ENCODE results near the gene L3MBTL4.

The L3MBTL4 gene

DNA sequence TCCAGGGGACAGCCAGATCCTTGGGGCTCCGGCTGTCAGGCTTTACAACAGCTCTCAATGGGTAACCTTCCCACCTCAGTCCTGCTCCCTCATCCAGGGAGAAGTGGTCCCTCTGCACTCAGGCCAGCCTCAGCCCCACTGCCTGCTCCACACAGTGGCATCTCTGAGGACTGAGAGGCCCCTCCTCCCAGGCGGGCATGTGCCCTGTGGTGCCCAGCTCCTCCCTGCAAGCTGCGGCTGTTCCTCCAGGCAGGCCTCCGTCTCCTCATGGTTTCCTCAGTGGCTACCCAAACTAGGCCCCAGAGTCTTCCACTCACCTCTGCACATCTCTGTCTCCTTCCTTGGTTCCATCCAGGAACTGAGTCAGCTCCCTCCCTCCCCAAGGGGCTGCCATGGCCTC lies 437.7 kb downstream of the L3MBTL4 start:
- no peak for DNase-seq

- no peak for DNase-seq
Measured at GRCh38 chr18:5975111-5976002, 439.4 kb downstream of the L3MBTL4 start.

DNA sequence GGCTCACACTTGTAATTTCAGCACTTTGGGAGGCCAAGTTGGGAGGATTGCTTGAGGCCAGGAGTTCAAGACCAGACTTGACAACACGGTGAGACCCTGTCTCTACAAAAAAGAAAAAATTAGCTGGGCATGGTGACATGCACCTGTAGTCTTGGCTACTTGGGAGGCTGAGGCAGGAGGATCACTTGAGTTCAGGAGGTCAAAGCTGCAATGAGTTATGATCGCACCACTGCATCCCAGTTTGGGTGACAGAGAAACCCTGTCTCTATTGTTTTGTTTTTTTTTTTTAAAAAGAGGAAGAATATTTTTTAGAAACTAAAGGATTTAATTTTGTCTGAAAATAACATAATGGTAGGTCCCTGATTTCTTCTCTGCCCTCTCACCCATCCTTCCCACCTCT lies 440.0 kb downstream of the L3MBTL4 start:
- no peak for DNase-seq

DNA sequence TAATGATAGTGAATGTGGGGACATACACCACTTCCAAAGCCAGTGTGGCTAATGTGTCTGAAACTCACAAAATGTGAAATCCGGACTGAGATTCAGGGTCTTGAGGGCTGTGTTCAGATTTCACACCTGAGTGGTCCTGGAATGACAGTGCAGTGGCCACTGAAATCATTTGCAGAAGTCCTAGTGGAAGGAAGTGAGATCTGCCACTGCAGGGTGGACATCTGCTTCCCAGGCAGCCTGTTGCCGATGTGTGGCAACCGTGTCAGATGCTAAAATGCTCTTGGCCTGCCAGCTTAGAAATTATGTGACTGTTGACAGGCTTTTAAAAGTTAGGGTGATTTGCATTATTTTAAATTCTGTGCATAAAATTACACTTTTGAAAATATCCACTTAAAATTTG lies 441.6 kb downstream of the L3MBTL4 start:
- no peak for DNase-seq

DNA sequence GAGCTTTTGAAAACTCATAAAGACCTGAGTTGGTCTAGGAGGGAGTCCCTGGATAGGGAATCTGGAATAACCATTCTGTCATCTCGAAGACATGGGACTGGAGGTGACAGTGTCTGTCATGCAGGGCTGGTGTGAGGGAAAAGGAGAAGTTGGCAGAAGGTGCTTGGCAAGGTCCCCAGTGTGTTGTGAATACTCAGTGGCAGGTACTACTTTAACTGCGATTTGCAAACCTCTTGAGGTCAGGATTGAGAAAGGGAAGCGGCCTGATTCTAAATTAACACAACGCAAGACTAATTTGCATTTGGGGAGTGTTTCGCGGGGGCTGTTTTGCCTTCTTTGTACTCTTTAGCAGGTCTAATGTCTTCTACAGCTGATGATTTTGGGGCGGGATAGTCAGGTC lies 442.4 kb downstream of the L3MBTL4 start:
- DNase-seq, result no peak

- no peak for DNase-seq
Measured at GRCh38 chr18:5969989-5970403, 444.7 kb downstream of the L3MBTL4 start.

DNA sequence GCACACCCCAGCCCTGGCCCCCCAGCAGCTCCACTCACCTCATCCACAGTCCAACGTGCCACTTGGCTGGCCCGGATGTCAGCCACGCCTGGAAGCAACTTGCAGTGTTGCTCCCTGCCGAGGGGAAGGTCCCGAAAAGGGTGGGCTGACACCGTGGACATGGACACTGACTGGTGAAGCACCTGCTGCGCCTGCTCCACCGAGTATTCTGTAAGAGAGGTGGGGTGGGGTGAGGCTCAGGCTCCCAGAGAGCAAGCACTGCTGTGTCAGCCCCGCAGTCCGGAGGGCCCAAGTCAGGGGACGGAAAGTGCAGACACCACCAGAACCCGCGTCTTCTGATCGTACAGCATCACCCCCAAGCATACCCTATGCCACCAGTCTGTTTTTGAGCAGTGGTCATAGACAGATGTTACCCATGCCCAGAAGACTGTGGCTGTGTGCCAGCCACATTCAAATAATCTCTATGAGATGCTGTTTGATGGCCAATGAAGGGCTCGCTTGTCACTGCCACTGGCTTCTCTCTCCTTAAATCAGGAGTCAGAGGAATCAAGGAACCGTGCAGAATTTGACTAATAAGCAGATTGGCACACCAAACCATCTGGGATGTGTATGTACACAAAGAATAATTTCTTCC lies 445.2 kb downstream of the L3MBTL4 start:
- no peak for DNase-seq

DNA sequence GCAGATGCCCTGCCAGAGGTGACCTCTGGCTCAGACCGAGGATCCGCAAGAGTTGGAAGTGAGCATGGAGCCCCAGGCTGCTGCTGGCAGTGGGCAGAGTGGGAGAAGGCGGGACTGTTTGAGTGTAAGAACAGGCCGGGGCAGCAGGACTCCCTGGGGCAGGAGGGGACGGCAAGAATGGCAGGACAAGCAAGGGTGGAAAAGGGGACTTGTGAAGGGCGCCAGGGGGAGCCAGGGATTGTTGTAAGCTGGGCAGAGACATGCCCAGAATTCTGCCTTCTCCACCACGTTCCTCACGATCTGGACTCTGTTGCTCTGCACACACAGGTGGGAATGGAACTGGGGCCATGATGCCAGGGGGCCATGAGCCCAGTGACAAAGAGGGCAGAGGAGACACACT lies 447.0 kb downstream of the L3MBTL4 start:
- DNase-seq, result no peak

- no peak for DNase-seq
Measured at GRCh38 chr18:5967007-5967406, 447.7 kb downstream of the L3MBTL4 start.

- DNase-seq, result no peak
Measured at GRCh38 chr18:5966514-5966913, 448.2 kb downstream of the L3MBTL4 start.

DNA sequence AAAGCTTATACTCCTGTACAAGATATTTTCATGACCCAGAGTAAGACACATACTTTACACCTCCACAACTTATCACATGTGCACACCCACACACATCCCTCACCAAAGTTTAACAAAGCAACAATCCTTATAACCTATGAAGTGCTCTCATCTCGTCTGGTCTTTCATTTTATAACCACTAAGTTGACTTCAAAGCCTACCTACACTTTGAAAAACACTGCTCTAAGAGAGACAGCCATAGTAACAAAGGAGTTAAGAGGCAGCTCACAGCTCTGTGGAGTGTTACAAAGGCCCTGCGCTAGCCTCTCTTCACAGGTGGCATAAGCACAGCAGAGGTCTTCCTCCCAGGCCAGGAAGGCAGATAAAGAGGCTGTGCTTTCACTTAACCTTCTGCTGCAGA lies 449.7 kb downstream of the L3MBTL4 start:
- no peak for DNase-seq

DNA sequence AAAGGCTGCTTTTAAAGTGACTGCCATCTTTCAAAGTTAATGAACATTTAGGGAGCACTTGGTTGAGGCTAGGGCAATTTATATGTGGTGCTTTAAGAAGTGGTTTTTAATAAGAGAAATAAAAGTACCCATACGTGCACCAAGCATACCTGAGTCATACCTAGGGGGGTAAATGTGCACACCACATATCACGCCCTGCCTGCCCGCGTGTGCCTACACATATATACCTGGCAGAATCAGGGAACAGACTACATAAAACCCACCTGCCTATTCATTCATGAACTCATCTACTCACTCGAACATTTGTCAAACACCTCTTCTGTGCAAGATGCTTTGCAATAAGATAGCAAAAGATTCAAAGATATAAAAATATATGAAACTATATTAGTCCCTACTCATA lies 450.1 kb downstream of the L3MBTL4 start:
- DNase-seq, result no peak

- no peak for DNase-seq
Measured at GRCh38 chr18:5964108-5964507, 450.6 kb downstream of the L3MBTL4 start.

- DNase-seq, result no peak
Measured at GRCh38 chr18:5963267-5963666, 451.4 kb downstream of the L3MBTL4 start.

DNA sequence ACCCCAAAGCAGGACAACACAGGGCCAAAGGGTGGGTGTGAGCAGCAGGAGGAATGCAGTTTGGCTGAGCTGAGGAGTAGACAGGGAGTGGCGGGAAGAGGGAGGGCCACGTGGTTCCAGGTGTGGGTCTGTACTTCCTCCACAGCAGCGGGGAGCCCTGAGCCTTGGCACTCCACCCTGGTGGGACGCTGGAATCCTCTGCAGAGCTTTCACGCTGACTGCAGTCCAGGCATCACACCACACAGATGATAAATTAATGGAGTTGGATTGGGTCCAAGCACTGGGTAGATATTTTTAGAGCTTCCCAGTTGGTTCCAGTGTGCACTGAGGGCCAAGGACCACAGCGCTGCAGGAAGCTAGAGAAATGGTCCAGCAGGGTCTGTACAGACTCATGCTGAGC lies 452.3 kb downstream of the L3MBTL4 start:
- DNase-seq, result no peak

GRCh38 chr18:5961828-5962150 lies 452.9 kb downstream of the L3MBTL4 start:
- DNase-seq, result no peak

DNA sequence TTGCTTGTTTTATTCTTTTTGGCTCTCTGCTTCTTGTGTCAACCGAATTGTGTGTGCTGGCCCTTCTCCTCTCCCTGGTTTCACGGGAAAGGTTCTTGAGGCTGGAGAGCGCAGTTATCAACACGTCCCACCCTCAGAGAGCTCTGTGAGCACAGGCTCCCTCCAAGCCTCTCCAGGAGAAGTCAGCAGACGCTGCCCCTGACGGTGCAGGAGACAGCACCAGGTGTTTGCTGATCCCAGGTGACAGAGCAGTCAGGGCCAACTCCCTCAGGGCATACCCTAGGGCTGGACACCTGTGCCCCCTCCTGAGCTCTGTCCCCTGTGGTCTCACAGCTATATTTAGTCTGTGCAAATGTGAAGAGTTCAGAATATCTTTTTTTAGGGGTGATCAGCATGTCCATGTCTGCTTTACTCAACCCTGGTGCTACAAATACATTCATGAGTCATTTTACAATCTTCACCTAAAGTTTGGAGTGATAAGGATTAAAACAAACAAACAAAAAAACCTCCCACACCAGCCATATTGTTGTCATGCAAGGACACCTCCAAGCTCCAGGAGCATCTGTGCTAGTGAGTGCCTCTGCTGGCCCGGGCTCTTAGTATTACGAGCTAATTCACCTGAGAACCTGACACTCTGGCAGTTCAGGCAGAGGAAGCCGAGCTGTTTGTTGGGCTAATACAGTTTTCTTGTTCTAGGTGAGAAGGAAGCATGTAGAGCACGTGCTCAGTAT lies 453.4 kb downstream of the L3MBTL4 start:
- no peak for DNase-seq

GRCh38 chr18:5958822-5959221 lies 455.9 kb downstream of the L3MBTL4 start:
- no peak for DNase-seq

- no peak for DNase-seq
Measured at GRCh38 chr18:5955861-5956260, 458.9 kb downstream of the L3MBTL4 start.

DNA sequence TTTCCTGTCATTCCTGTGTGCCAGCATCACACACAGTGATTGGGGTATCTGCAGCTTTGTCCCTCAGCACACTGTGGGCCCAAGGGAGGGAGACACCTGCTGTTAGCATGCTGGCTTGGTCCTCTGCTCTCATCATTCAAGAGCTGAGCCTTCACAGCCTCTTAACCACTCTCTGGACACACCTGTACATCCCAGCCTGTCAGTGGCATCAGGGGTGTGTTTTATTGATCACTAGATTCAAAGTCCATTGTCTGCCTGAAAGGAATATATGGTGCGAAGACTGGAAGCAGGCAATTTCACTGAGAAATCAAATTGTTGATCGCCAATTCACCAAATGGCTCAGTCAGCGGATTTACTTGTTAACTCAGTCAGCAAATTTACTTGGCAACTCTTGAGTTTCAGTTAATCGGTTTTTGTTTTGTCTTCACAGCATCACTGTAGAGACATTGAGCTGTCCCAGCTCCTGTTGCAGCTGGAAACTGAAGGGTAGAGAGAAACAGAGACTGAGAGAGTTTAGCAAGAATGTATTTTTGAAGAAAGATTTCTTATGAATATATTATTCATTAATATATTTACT lies 463.1 kb downstream of the L3MBTL4 start:
- no peak for DNase-seq

- DNase-seq, result no peak
Measured at GRCh38 chr18:5948781-5949180, 465.9 kb downstream of the L3MBTL4 start.

GRCh38 chr18:5948237-5948636 lies 466.5 kb downstream of the L3MBTL4 start:
- DNase-seq, result no peak

DNA sequence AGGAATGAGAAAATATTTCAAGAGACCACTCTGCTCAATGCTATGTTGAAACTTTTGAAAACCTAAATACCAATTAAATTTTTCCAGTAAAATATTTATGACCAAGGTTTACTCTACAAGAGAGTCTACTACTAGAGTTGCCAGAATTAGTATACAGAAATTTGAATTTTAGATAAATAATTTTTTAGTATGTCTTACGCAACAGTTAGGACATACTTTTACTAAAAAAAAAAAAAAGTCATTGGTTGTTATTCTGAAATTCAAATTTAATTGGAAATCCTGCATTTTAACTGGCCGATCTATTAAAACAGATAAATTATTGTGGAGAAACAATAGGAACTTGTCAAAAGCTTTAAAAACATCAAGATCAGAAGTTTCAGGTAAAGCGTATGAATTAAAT lies 470.3 kb downstream of the L3MBTL4 start:
- DNase-seq, result no peak

DNA sequence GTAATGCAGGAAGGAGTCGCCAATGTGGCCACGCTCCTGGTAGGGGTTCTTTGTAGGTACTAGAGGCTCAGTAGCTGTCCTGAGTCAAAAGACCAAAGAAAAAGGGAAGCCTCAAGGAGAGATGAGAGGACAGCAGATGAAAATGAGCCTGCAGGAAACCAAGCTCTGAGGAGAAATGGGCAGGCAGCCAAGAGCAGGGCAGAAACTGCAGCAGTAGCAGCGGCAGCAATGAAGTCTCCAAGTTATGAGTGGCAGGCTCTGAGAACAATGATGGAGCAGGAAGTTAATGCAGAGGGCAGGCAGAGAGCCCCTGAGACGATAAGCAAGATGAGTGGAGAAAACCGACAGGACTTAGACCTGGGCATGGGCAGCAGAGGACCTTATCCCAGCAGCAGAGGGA lies 471.2 kb downstream of the L3MBTL4 start:
- DNase-seq, result no peak
